ENCODE results near the gene ADAMTS7. TPM values are rescaled to one million over a fixed set of nuclear protein-coding genes. Genes with fewer than 3 reads are reported as not detected.

Gene ADAMTS7
- total and polyA plus RNA-seq, 2 of the 8 experiments (the other 6 are each of a cell fraction or from before 2014, with no cell fraction given): 27.9 to 45.2 TPM

- Histone ChIP-seq H3K4me3 (ENCODE audit: extremely low read depth in 1 of 4, insufficient read depth in 2 of 4, low read depth in 3 of 4, low read length in 4 of 4) (no peak overlapping the region), H3K18ac (ENCODE audit: extremely low read depth, low read length) (no peak overlapping the region), H3K36me3 (ENCODE audit: control insufficient read depth in 2 of 4, insufficient read depth in 4 of 4, low read length in 3 of 4) (no peaks in the 10 kb centered on the region), H4K5ac (ENCODE audit: insufficient read length, low read depth, low read length) (no peak overlapping the region), H3K14ac (ENCODE audit: insufficient read length) (no peak overlapping the region), H2BK20ac (ENCODE audit: low read length) (no peak overlapping the region), H4K91ac (replicated peaks; ENCODE audit: insufficient read length, low read length) (no peak overlapping the region), H4K8ac (ENCODE audit: extremely low read depth, insufficient read depth, low read length) (no peak overlapping the region), H2AK5ac (ENCODE audit: low read depth, low read length) (no peak overlapping the region), H2BK120ac (replicated peaks; ENCODE audit: low read depth, low read length) (no peak overlapping the region), H3K9ac (replicated peaks in 1 of 4; ENCODE audit: extremely low read depth in 1 of 4, low read depth in 3 of 4, low read length in 3 of 4) (no peak overlapping the region), H2BK5ac (ENCODE audit: low read depth, low read length) (no peak overlapping the region), H3K79me2 (ENCODE audit: control insufficient read depth in 1 of 2, insufficient read depth in 2 of 2, low read length in 2 of 2) (no peaks in the 10 kb centered on the region), H3K23me2 (ENCODE audit: low read depth, low read length) (no peaks in the 10 kb centered on the region), H3K4me2 (ENCODE audit: insufficient read depth in 1 of 2, low read depth in 2 of 2, low read length in 2 of 2) (no peak overlapping the region), H3K27ac (ENCODE audit: low read depth, low read length) (no peak overlapping the region), H3K79me1 (ENCODE audit: low read depth, low read length) (no peaks in the 10 kb centered on the region), H2BK12ac (ENCODE audit: low read depth, low read length) (no peak overlapping the region), H3K9me3 (ENCODE audit: insufficient read depth in 2 of 2, low read depth in 1 of 2, low read length in 1 of 2) (peaks cover 5 to 9% of the 10 kb centered on the region in 2 experiments; a peak in 1 of 4 replicates), H2AFZ (ENCODE audit: low read length) (no peak overlapping the region), H4K20me1 (replicated peaks in 1 of 2; ENCODE audit: control insufficient read depth in 1 of 2, insufficient read depth in 2 of 2, low read length in 2 of 2) (no peaks in the 10 kb centered on the region), H2BK15ac (ENCODE audit: low read length) (no peak overlapping the region), H3K23ac (ENCODE audit: insufficient read length) (no peak overlapping the region), H3K4ac (replicated peaks; ENCODE audit: insufficient read length, low read depth, low read length) (no peak overlapping the region), H3K56ac (replicated peaks; ENCODE audit: insufficient read length, low read depth, low read length) (no peak overlapping the region), H3K4me1 (replicated peaks in 1 of 4; ENCODE audit: control insufficient read depth in 3 of 4, insufficient read depth in 4 of 4, low read length in 3 of 4) (no peaks in the 10 kb centered on the region), H3K27me3 (replicated peaks in 1 of 4; ENCODE audit: control insufficient read depth in 3 of 4, extremely low read depth in 1 of 4, insufficient read depth in 3 of 4, low read length in 3 of 4) (no peaks in the 10 kb centered on the region)
- 83% methylated on average over 2 of the region's 2 CpGs; no CpG with 5 or more reads in 1 of the 2 experiments for WGBS, 2 experiments (ENCODE audit: extremely low coverage in 1 of 2, insufficient coverage in 1 of 2, insufficient read length in 1 of 2, insufficient replicate concordance in 2 of 2, low coverage in 1 of 2, low lambda C conversion rate in 2 of 2, missing lambda C conversion rate in 1 of 2)
- ChIA-PET CTCF (ENCODE audit: partially characterized antibody) (interaction anchor here (0.6 to 15.5 kb wide), 4 partner anchors 25 to 81 kb away, joined by 3 to 256 read pairs (median 4); no protein-coding TSS in a partner anchor), POLR2A (ENCODE audit: partially characterized antibody) (no interaction called here)
- TF ChIP-seq TAF7 (optimal IDR thresholded peaks at IDR 0.05; ENCODE audit: borderline replicate concordance, low read depth, low read length) (no peak), CTBP2 (IDR thresholded peaks at IDR 0.05; ENCODE audit: borderline replicate concordance, insufficient read depth, insufficient read length, low read length) (no peak), RXRA (IDR thresholded peaks at IDR 0.05; ENCODE audit: insufficient read depth, low read depth, low read length) (no peak), SAP30 (IDR thresholded peaks at IDR 0.05; ENCODE audit: insufficient read depth, insufficient replicate concordance, low read length) (no peak), HDAC2 (IDR thresholded peaks at IDR 0.05; ENCODE audit: borderline replicate concordance in 1 of 2, low read depth in 2 of 2, low read length in 2 of 2) (no peak), JUN (IDR thresholded peaks at IDR 0.05; ENCODE audit: low read depth, low read length) (no peak), EZH2 (IDR thresholded peaks at IDR 0.05; ENCODE audit: low read depth, low read length, severe bottlenecking) (no peak)
- no peak for DNase-seq (ENCODE audit: low read depth in 1 of 2, low spot score in 2 of 2)
- FAIRE-seq: no peak
Observed at GRCh38 chr15:78715930-78716329, 95.3 kb downstream of the ADAMTS7 start.

Data from H1 (cell line).